ENCODE results near the gene GALNT18. TPM values are rescaled to one million over a fixed set of nuclear protein-coding genes. Genes with fewer than 3 reads are reported as not detected.

Gene GALNT18
- total RNA-seq, 1 donor from 2014 or later = 38.4 TPM

DNA sequence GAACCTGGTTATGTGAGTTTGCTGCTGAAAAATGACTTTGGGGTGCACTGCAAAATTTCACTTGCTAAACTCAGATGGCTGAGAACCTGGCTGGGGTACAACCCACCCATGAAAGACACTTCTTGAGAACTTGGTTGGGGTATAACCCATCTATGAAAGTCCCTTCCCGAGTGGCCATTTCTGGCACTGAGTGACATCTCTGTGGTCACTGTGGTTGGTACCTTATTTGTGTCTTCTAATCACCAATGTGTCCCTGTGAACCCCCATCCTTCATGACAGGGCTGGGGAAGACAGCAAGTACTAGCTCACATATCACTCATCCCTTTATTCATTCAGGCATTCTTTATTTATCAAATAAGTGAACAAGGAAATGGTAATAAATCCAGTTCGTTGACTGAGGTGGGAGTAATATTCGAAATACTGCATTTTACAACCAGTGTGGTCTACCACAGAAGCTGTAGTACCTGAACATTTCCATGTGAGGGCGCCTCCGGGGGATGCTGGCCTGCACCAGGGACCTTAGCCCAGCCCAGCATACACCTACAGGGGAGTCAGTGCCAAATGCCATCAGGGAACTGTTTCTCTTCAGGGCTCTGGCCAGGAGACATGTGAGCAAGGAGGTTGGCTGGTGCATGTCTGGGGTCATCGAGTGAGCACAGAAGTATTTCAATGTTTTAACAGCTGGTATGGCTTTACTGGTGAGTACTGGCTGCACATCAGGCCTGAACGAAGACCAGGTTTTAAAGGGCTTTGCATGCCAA is 390.8 kb downstream of the GALNT18 start:
- TF ChIP-seq, protein P1, sequence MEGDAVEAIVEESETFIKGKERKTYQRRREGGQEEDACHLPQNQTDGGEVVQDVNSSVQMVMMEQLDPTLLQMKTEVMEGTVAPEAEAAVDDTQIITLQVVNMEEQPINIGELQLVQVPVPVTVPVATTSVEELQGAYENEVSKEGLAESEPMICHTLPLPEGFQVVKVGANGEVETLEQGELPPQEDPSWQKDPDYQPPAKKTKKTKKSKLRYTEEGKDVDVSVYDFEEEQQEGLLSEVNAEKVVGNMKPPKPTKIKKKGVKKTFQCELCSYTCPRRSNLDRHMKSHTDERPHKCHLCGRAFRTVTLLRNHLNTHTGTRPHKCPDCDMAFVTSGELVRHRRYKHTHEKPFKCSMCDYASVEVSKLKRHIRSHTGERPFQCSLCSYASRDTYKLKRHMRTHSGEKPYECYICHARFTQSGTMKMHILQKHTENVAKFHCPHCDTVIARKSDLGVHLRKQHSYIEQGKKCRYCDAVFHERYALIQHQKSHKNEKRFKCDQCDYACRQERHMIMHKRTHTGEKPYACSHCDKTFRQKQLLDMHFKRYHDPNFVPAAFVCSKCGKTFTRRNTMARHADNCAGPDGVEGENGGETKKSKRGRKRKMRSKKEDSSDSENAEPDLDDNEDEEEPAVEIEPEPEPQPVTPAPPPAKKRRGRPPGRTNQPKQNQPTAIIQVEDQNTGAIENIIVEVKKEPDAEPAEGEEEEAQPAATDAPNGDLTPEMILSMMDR (IDR thresholded peaks at IDR 0.05) = peak; percentile 75
- Mint-ChIP-seq H3K36me3 (ENCODE audit: low read depth) (no peaks in the 10 kb centered on the region), H3K27me3 (ENCODE audit: low read depth) (peaks cover 7% of the 10 kb centered on the region), H3K9me3 (ENCODE audit: low read depth) (peaks cover 5% of the 10 kb centered on the region), H3K4me3 (ENCODE audit: unreplicated experiment) (no peak overlapping the region), H3K27ac (ENCODE audit: unreplicated experiment) (no peak overlapping the region), H3K4me1 (ENCODE audit: low read depth) (peaks cover 11% of the 10 kb centered on the region)
- no peak for DNase-seq (ENCODE audit: low spot score)

DNA sequence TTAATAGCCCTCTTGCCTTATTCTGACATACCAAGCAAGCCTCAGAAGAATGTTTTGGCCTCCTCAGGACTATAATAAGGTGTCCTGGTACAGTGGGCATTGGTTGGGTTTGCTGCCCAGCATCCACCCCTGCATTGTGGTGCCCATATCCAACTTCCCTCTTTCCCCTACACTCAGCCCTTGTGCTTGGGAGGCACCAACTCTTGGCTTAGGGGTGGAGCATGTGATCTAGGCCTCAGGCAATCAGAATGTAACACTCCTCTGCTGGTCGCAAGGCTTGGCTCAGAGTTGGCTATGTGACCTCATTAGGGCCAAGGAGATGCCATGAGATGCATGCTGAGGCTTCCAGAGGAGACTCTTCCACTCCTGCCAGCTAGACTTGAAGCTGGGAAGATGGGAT is 391.7 kb downstream of the GALNT18 start:
- Mint-ChIP-seq H3K9me3 (ENCODE audit: low read depth) (peaks cover 5% of the 10 kb centered on the region), H3K27me3 (ENCODE audit: low read depth) (peaks cover 7% of the 10 kb centered on the region), H3K4me1 (ENCODE audit: low read depth) (peaks cover 11% of the 10 kb centered on the region)

DNA sequence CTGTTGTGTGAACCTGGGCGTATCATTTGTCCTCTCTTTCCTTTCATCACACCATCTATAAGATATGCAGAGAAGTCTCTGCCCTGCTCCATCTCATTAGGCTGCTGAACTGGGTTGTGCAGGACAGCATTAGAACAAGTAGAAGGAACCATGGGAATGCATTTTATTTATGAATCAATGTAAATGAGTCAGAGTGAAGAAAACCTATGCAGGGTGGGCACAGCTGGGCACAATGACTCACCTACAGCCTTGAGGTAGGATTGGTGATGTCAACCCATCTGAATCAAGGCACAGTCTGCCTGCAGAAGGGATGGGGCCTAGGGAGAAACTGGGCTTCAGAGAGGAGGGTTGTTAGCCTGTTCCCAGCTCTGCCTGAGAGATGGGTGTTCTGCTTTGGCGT is 392.2 kb downstream of the GALNT18 start:
- H3K9me3 Mint-ChIP-seq (ENCODE audit: low read depth) = peaks cover 5% of the 10 kb centered on the region
- TF ChIP-seq, protein P1 (IDR thresholded peaks at IDR 0.05) = no peak
- no peak overlapping the region for H3K27ac Mint-ChIP-seq (ENCODE audit: unreplicated experiment)
- no peak for DNase-seq (ENCODE audit: low spot score)
- peaks cover 11% of the 10 kb centered on the region for H3K4me1 Mint-ChIP-seq (ENCODE audit: low read depth)
- H3K36me3 Mint-ChIP-seq (ENCODE audit: low read depth) = no peaks in the 10 kb centered on the region
- H3K4me3 Mint-ChIP-seq (ENCODE audit: unreplicated experiment) = no peak overlapping the region
- peaks cover 7% of the 10 kb centered on the region for H3K27me3 Mint-ChIP-seq (ENCODE audit: low read depth)

More for the DNA sequence above, 391.7 kb downstream of the GALNT18 start:
- DNase-seq (ENCODE audit: low spot score) = no peak
- Mint-ChIP-seq H3K36me3 (ENCODE audit: low read depth) (no peaks in the 10 kb centered on the region), H3K4me3 (ENCODE audit: unreplicated experiment) (no peak overlapping the region), H3K27ac (ENCODE audit: unreplicated experiment) (no peak overlapping the region)
- TF ChIP-seq, protein P1 (IDR thresholded peaks at IDR 0.05) = no peak

DNA sequence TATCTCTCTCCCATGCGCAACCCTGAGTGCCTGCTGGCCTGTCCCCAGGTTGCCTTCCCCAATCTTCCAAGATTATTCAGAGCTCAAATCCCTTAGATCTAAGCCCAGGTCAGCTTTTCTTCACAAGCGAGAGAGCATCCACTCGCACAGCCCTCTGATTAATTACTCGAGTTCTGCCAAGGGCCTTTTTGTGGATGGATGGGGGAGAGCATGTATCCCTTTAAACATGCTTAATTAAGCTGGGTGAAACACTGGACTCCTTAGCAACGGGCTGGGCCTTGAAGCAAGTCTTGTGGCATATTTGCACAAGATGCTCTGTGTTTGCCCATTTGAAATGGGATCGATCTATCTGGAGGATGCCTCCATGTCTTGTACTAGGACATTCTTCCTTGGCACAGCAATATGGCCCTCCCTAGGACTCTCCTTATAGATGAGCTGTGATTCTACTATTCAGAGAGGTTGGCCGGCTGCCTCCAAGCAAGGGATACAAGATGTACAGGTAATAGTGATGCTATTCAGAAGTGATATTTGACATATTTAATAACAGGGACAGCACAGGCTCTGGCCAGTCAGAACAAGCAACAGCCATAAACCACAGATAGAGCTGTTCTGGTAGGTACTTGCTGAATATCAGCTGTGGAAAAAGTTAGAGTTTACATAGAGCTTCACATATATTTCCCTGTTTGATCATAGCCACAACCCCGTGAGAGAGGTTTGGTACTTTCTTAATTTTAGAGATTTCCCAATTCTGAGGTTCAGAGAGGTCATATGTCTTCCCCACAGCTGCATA is 394.3 kb downstream of the GALNT18 start:
- Mint-ChIP-seq H3K27me3 (ENCODE audit: low read depth) (peaks cover 2% of the 10 kb centered on the region), H3K36me3 (ENCODE audit: low read depth) (no peaks in the 10 kb centered on the region), H3K9me3 (ENCODE audit: low read depth) (peaks cover 5% of the 10 kb centered on the region), H3K4me1 (ENCODE audit: low read depth) (peaks cover 11% of the 10 kb centered on the region), H3K4me3 (ENCODE audit: unreplicated experiment) (no peak overlapping the region), H3K27ac (ENCODE audit: unreplicated experiment) (no peak overlapping the region)
- TF ChIP-seq, protein P1 (IDR thresholded peaks at IDR 0.05) = no peak
- no peak for DNase-seq (ENCODE audit: low spot score)

Small RNA genes lying within 50 kb of the gene (microRNA-seq; reads per million reads assigned to microRNA genes)
- gene MIR4299 (ENCODE audit: borderline number of aligned reads) = not detected

Other genes starting within 250 kb of the GALNT18 start
- gene USP47, start 220.0 kb upstream of the GALNT18 start, total RNA-seq = 44.4 to 54.8 TPM (median 47.8 TPM) in 3 replicates